ENCODE data around the gene FOXP1.

DNA sequence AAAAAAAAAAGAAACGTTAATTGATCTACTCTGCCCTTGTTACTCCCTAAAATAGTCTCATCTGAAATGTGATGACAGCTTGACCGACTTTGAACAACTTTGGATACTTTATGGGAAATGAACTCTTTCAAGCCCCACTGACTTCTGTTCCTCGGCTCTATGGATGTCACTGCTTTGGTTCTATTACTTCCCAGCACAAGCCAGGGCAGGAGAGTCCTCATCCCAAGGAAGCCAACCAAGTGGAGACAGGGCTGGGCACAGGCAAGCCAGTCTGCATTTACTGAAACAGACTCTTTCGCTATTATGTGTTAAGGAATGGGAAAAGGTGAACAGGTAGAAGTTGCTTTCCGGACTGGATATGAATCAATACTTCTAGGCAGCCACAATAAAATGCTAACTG, 444.0 kb downstream of the FOXP1 start:
- TF ChIP-seq EP300 (conservative IDR thresholded peaks at IDR 0.05; ENCODE audit: poor library complexity, severe bottlenecking) (no peak), POLR2AphosphoS5 (IDR thresholded peaks at IDR 0.05) (no peak), EZH2 (IDR thresholded peaks at IDR 0.05; ENCODE audit: borderline replicate concordance, insufficient read depth, low read length, poor library complexity, severe bottlenecking) (no peak), RAD21 (conservative IDR thresholded peaks at IDR 0.05) (no peak), TAF1 (IDR thresholded peaks at IDR 0.05; ENCODE audit: low read depth) (no peak), SMC3 (conservative IDR thresholded peaks at IDR 0.05; ENCODE audit: poor library complexity) (no peak)
- TF ChIP-seq, protein P1, sequence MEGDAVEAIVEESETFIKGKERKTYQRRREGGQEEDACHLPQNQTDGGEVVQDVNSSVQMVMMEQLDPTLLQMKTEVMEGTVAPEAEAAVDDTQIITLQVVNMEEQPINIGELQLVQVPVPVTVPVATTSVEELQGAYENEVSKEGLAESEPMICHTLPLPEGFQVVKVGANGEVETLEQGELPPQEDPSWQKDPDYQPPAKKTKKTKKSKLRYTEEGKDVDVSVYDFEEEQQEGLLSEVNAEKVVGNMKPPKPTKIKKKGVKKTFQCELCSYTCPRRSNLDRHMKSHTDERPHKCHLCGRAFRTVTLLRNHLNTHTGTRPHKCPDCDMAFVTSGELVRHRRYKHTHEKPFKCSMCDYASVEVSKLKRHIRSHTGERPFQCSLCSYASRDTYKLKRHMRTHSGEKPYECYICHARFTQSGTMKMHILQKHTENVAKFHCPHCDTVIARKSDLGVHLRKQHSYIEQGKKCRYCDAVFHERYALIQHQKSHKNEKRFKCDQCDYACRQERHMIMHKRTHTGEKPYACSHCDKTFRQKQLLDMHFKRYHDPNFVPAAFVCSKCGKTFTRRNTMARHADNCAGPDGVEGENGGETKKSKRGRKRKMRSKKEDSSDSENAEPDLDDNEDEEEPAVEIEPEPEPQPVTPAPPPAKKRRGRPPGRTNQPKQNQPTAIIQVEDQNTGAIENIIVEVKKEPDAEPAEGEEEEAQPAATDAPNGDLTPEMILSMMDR (IDR thresholded peaks at IDR 0.05; ENCODE audit: poor library complexity, severe bottlenecking): no peak
- TF ChIP-seq, protein P2, sequence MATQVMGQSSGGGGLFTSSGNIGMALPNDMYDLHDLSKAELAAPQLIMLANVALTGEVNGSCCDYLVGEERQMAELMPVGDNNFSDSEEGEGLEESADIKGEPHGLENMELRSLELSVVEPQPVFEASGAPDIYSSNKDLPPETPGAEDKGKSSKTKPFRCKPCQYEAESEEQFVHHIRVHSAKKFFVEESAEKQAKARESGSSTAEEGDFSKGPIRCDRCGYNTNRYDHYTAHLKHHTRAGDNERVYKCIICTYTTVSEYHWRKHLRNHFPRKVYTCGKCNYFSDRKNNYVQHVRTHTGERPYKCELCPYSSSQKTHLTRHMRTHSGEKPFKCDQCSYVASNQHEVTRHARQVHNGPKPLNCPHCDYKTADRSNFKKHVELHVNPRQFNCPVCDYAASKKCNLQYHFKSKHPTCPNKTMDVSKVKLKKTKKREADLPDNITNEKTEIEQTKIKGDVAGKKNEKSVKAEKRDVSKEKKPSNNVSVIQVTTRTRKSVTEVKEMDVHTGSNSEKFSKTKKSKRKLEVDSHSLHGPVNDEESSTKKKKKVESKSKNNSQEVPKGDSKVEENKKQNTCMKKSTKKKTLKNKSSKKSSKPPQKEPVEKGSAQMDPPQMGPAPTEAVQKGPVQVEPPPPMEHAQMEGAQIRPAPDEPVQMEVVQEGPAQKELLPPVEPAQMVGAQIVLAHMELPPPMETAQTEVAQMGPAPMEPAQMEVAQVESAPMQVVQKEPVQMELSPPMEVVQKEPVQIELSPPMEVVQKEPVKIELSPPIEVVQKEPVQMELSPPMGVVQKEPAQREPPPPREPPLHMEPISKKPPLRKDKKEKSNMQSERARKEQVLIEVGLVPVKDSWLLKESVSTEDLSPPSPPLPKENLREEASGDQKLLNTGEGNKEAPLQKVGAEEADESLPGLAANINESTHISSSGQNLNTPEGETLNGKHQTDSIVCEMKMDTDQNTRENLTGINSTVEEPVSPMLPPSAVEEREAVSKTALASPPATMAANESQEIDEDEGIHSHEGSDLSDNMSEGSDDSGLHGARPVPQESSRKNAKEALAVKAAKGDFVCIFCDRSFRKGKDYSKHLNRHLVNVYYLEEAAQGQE (IDR thresholded peaks at IDR 0.05; ENCODE audit: borderline replicate concordance): no peak
